GM21390 (cell line): ENCODE measurements around the gene SHMT1.

Experiments
- ATAC-seq: cut with Tn5 transposase; IDR thresholded peaks from one replicate; pipeline ENCODE4 v1.9.1; 2021; ENCODE audit not compliant: unreplicated experiment

The SHMT1 gene

DNA sequence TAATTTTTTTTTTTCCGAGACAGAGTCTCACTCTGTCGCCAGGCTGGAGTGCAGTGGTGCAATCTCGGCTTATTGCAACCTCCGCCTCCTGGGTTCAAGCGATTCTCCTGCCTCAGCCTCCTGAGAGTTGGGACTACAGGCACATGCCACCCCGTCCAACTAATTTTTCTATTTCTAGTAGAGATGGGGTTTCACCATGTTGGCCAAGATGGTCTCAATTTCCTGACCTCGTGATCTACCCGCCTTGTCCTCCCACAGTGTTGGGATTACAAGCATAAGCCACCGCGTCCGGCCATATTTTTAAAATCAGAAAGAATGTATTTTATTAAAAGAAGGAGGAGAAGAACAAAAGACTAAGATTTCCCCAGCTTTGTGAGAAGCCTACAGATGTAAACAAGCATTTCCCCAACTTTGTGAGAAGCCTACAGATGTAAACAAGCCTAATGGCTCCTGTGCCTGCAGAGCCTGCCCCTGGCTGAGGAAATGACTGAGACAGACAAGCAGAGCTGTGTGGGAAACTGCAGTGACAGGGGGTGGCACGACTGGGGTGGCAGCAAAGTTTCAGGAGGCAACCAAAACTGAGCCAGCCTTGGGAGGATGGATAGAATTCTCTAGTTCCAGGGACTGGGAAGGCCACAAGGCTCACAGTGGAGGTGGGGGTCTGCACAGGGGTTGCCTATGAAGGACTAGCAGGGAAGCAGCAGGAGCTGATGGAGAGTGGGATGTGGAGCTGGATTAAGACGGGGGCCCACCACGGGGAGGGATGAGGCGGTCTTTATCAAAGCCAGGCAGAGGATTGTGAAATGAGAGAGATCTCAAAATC is 71.4 kb downstream of the SHMT1 start:
- no peak for ATAC-seq

DNA sequence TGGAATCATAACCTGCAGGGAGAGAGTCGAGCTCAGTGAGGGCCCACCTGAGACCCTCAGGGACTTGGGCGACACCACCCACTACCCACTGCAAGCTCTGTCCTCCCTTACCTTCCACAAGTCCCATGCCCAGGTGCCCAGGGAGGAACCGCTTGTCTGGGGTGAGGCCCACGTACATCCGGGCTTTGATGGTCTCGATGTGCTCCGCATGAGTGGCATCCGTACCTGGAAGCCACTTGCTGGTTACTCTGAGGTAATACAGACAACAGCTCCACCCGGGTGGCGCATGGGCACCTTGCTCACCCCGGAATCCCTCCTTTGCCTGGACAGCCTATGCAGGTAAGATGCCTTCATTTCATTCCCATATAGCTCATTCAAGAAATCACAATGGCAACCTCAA is 78.1 kb downstream of the SHMT1 start:
- no peak for ATAC-seq

DNA sequence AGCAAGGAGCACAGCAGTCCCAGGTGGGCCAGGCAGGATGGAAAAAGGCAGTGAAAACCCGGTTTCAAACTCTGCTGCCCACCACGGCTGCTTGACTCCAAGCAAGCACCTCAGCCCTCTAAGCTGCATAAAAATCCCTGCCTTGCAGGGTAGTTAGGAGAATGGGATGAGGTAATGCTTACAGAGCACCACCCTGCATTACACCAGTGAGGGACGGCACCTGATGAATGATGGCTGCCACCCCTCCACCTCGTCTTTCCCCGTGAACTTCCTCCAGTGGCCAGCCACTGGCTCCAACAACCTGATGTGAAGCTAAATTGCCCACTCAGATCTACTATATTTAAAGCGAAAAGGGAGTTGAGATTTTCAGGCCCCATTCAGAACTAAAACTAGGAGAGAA is 81.6 kb downstream of the SHMT1 start:
- ATAC-seq: no peak

DNA sequence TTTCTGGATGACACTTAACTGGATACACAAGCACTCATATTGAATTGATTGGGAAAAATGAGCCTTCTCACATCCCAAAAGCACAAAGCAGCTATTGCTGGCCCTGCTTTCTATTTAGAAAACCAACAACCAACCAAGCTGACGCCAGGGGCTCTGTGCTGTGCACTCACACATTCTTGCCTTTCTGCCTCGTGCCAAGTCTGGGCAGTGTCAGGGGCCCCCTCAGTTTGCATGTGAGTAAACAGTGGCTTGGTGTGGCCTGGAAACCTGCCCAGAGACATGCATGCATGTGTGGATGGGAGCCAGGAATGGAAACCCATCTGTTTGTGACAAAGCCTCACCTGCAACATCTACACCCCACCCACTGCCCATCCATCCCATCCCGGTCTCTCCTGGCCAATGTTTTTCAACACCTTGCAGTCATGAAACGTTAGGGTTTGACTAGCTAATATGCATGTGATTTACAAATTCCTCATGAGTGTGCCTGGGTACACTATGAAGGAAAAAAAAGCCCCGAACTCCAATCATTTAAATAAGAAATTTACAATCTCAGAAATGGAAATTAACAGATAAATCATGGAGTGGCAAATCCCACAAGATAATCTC is 82.5 kb downstream of the SHMT1 start:
- no peak for ATAC-seq

DNA sequence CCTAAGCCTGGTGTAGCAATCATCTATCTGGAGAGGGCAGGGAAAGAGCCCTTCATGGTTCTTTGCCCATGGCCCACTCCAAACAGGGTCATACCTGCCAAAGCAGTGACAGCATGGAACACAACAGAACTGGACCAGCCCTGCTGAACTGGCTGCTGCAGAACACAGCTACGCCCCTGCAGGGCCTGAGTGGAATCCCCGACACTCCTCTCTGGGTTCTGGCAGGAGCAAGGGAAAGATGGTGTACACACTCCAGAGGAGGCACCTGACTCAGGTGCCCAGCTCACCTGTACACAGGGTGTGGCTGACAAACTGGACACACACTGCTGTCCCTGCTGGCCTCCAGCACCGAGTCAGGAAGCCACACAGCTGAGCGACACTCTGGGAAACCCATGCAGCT is 83.1 kb downstream of the SHMT1 start:
- no peak for ATAC-seq

DNA sequence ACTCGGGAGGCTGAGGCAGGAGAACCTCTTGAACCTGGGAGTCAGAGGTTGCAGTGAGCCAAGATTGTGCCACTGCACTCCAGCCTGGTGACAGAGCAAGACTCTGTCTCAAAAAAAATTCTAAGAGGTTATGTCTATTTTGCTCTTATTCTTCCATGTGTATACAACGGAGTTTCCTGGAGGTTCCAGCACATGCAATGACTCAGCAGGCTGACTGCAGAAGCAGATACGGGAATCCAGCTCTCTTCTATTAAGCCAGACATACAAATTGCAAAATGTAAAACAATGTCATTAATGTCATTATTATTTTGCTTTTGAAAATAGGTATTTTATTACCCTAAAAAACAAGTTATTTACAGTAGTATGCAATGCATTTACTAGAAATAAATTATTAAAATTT is 84.5 kb downstream of the SHMT1 start:
- ATAC-seq: no peak
